ENCODE data around the gene BARHL1. TPM values are rescaled to one million over a fixed set of nuclear protein-coding genes. Genes with fewer than 3 reads are reported as not detected.
"Not testable (repeated sequence)": the region's sequence is repeated elsewhere in the genome, so short reads cannot be mapped to it uniquely, and the experiment has no call there.

BARHL1 gene
- total RNA-seq, 1 donor from 2014 or later = not detected

DNA sequence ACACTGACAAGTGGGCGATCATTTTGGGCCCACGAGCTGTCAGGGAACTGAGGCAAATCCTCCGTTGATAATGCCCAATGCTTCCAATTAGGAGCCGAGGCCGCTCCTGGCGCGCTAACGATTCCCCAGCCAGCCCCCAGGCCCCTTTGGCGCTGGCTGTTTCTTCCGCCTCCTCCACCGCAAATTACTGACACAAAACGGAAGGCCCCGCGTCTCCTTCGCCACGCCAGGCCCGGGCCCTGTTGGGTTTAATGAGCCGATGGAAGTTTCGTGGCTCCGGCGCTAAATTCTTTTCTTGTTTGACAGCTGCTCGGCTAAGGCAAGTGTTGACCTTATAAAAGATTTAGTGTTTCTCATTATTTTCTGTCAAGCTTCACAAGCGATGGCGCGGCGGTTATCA, 25.7 kb upstream of the BARHL1 start:
- DNase-seq = no peak

DNA sequence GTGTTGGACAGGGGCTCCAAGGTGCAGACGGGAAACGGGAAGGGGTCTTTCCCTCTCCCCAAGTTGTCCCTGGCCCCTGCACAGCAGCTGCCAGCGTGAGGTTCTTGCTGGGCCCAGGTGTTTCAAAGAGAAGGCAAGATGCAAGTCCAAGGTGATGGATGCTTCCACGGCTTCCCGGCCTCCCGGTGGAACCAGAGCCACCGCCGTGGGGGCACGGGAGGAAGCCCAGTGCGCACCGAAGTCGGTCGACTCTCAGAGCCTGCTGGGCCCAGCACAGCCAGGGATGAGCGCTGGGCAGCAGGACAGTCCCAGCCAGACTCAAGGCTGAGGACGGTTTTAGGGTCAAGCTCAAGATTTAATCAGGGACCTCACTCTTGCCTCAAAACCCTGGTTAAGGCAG, 25.2 kb upstream of the BARHL1 start:
- no peak for DNase-seq

DNA sequence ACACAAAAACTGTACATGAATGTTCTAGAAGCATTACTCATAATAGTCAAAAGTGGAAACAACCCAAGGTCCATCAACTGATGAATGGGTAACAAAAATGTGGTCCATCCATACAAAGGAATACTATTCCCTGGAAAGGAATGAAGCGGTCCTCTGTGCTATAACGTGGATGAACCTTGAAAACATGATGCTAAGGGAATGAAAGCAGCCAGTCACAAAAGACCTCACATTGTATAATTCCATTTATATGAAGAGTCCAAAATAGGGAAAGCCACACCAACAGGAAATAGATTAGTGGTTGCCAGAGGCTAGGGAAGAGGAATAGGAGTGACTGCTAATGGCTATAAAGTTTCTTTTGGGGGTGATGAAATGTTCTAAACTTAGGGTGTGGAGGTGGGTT, 22.7 kb upstream of the BARHL1 start:
- no peak for DNase-seq

DNA sequence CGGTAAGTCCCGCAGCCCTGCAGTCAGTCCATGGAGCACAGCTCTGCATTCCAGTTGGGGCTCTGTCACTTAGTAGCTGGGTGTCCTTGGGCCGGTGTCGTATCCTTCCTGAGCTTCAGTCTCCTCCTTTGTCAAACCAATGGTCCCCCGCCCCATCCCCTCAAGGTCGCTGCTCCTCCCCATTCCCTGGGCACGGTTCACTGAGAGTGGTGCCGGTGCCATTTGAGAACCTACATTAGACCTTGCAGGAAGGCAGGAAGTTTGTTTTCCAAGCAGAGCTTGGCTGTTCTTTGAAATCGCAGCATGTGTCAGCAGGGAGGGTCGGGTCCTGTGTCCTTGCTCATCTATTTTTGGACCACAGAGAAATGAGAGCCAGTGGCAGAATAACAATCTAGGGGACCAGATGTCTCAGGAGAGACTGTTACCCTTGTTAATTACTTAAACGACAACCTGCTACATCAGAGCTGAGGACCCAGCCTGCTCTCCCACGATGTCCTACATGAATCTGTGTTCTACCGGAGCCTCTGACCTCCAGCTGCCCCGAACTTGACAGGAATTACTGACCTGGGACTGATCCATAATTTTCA, 21.7 kb upstream of the BARHL1 start:
- peak; percentile 23 for DNase-seq

DNA sequence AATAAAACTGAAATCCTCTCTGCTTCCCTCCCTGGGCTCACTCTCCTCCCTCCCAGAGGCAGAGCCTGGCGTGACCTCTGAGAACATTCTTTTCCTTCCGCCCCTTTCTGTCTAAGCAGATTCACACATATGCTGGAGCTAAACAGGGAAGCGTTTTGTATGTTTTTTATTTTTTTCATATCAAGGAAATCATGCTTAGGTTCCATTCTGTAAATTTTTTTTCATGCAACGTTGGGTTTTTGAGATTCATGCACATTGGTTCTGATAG, 20.2 kb upstream of the BARHL1 start:
- DNase-seq = no peak

DNA sequence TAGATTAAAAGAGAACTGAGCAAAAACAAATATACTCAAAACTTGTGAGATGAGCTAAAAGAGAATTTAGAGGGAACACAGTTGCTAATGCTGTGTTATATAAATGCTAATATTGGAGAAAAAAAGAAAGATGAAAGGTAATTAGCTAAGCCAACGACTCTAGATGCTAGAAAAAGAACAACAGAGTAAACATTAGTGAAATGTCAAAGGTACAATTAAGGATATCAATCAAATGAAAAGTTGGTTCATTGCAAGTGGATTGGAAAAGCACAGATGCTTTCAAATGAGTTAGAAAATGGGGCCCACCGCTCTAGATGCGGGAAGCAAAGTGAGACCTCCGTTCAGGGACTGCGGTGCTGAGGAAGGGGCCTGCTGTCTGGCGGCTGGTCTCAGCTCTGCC, 17.9 kb upstream of the BARHL1 start:
- no peak for DNase-seq

DNA sequence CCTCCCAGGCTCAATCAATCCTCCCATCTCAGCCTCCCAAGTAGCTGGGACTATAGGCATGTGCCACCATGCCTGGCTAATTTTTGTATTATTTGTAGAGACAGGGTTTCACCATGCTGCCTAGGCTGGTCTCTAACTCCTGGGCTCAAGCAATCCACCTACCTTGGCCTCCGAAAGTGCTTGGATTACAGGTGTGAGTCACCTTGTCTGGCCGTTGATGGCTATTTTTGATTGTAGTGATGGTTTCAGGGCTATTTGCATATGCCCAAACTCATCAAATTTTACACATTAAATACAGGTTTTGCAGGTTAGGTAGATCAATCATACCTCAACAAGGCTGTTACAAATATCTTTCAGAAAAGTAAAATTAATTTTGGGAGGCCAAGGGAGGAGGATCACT, 13.6 kb upstream of the BARHL1 start:
- DNase-seq = not testable (repeated sequence)

DNA sequence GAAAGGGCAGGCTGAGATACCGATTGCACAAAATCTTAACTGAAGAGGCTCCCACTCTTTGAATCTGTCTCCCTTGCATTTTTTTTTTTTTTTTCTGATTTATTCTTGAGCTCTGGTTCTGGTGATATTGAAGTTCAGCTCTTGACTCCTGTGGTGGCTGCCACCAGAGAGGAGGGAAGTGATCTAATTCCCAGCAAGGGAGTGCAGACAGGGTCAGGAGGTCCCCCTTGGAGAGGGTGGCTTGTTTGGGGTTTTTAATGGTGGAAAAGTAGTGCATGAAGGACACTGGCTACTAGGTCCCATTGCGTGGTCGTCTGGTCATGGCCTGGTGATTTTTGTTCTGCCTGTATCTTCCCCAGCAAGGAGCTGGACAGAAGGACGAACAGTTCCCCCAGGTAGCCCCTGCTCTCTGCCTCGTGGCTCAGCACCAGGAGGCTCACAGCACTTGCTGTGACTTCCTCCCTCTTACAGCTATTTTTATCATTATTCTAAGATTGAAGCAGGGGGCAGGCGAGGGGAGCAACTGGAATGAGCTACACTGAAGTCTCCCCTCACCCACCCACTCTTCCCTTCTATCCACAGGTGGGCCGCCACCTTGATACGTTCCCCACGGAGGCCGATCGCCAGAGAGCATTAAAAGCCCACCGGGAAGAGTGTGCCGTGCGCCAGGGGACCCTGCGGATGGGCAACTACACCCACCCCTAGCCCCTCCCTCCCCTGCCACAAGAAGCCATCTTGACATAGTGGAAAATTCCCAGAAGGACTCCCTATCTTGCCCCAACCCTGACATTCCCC, 10.4 kb upstream of the BARHL1 start:
- DNase-seq = no peak

DNA sequence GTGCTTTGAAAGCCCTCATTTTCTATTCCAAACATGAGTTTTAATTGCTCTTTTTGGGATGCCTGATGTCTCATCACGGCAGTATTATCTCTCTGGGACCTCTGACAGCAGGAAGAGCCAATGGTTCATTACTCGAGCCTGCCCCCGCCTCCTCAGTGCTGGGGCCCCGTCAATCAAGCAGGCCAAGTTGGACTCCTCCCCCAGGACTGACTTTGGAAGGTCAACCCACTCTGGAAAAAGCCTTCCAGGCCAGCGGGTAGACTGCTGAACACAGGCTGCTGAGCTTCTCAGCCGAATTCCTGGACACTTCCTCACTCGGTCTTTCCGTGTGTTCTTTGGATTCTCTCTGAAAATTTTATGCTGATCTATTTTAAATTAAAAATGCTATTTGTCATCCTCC, 9.5 kb upstream of the BARHL1 start:
- DNase-seq = no peak

DNA sequence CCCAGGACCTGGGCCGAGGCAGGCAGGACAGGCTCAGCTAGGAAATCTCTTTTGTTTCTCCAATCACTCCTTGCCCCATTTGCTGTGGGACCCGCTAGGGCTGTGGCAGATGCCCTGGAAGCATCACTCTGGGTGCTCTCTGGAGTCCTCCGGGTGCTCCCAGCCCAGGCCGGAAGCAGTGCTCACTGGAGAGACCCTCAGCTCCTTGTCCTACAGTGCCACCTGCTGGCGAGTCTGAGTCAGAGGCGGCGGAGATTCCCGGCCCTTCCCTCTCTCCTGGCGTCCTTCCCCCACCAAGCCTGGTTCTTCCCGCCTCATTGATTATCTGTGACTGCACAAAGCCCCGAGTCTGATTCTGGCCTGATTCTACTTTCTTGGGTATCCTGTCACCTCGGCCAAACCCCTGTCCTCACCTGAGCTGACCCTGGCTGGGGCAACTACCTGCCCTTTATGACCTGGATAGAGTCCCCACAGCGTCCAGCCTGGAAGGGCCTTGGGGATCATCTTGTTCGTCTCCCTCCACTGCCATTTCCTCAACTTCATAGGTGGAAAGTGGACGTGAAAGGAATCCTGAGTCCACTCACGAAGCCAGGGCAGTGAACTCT, 7.3 kb upstream of the BARHL1 start:
- peak; percentile 80 for DNase-seq

DNA sequence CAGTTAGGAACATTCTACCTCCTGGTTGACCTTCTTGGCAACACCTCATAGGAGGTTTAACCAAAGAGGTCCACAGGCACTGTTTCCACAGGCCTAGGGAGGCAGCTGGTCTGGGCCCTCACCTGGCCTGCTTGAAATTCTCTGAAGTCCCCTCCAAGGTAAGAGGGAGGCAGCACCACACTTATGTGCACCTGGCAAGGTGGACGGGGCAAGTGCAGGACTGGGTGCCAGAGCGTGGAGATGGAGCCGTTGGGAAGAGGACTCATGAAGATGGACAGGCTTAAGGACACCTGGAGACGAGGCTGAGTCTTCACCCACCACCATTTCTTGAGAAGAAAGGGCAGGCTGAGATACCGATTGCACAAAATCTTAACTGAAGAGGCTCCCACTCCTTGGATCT, 6.6 kb upstream of the BARHL1 start:
- DNase-seq = no peak

DNA sequence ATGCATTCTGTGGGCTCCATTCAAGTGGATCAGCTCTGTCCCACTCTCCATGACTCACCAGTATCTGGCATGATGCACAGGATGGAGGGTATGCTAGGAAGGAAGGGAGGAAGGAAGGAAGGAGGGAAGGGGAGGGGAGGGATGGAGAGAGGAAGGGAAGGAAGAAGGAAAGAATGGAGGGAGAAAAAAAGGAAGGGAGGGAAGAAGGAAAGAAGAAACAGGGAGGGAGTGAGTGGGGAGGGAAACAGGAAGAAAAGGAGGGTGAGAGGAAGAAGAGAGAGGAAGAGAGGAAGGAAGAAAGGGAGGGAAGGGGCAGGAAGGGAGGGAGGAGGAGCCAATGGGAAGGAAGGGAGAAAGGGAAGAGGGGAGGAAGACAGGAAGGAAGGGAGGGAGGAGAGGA, 5.3 kb upstream of the BARHL1 start:
- DNase-seq = no peak

DNA sequence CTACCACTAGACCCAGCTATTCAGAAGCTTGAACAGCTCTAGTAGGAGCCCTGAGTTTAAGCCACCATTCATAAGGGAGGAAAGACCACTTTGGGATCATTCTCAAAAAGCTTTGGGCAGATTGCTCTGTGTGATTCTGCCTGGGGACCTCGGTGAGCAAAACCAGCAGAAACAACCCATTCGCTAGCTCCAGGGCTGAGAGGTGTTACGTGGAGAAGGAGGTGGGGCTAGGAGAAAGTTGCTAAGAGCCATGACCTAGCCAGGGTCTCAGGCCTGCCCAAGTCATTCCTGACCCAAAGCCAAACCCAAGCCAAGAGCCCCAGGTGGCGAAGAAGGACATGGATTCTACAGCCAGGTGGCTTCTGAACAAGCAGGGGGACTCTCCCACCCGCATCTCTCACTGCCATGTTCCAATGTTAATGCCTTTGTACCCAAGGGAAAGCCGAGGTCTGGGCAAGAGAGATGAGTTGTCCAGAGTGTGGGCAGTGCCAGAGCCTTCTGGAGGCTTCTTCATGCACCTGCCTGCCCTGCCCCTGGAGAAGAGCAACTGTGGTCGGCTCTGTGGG, 4.0 kb upstream of the BARHL1 start:
- no peak for DNase-seq

DNA sequence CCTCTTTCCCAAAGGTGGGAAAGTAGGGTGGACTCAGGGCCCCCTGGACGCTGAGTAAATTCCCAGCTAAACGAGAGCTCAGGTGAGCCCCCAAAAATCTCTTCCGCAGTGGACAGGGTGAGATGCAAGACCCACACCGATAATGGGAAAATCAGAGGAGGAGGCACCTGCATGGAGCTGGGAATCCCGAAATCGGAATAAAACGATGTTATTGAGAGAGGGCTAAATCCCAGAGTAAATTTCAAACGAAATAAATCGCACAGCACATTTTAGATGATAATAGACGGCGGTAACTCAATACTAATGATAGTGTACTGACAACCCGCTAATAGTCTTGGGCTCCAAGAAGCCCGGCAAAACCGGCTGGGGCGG, 3.0 kb upstream of the BARHL1 start:
- no peak for DNase-seq

DNA sequence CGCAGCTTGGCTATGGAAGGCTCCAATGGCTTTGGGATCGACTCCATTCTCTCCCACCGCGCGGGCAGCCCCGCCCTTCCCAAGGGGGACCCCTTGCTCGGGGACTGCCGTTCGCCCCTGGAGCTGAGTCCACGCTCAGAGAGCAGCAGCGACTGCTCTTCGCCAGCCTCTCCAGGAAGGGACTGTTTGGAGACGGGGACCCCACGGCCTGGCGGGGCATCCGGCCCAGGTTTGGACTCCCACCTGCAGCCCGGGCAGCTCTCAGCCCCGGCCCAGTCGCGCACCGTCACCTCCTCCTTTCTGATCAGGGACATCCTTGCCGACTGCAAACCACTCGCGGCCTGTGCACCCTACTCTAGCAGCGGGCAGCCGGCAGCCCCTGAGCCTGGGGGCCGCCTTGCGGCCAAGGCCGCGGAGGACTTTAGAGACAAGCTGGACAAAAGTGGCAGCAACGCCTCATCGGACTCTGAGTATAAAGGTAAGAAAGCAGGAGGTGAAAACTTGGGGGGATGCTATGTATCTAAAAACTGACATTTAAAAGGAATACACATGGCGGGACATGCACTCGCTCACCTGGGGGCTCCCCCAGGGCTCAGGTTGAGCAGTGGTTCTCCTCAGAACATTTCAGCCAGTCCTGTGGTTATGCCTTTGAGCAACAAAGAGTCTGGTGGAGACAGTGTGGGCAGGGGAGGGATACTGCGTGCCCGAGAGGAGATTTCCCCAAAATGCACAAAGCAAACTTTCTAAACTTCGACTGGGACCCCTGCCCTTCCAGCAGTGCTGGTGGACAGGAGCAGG, 579 bp downstream of the BARHL1 start:
- DNase-seq = no peak

DNA sequence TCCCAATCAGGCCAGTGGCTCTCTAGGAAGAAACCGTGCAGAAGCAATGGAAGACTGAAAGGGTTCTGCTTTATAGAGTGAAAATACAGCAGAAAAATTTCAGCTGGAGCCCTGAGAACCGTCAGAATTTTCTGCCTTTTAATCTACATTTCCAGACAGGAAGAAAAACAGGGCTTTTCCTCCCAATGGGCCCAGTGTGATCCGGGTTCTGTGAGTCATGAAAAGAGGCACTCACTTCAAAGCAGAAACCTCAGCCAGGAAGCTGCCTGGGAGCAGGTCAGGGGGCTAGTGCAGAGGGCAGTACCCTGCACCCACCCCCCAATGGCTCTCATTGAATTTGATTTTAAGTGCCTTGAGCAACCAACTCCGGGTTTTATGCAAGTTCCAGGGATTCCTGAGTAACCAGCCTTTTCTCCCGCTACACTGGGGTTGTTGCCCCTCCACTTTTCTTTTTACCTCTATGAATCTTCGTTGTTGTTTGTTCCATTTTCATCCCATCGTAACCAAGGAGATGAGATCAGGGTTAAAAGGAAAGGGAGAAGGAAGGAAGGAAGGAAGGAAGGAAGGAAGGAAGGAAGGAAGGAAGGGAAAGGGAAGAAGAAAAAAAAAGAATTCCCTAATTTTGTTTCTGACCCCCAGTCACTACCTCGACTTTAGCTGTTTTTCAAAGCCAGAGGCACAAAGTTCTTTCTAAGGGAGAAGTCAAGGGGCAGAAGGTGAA, 1.3 kb downstream of the BARHL1 start:
- DNase-seq = no peak

DNA sequence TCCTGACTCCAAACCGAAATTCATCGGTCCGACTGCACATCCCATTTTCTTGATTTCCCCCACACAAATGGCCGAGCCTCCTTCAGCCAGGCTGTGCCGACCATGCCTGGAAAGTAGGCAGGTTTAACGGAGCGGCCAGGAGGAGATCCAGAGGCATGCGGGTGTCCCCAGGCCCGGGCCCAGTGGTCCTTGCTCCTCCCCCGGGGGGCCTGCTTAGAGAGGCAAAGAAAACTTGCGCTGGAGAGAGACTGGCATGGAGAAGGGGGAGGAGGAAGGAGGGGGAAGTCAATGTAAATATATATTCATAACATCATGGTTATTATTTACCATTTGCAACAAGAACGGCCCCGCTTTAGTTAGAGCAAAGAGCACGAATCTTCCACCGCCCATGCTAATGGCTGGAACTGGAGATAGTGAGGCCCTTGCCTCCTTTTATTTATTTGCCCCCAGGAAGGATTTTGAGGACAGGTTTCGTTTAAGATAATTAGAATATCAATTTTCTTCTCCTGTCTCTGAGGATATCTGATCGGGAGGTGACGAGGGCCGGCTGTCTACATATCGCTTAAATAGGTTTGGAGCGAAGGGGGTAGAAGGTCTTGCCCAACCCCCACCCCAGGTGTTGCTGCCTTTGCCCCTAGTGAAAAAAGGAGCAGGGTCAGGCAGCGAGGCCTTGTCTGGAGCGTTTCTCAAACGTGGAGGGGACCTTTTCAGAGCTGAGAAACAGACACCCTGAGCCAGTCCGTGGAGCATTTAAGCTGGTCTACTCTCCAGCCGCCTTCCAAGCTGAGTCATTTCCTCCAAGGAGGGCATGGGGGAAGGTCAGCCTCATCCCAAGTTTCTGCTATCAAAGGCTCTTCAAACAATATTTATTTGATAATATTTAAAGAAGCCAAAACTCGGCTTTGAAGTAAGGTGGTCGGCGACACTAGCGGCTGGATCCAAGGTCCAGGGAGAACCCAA, 2.5 kb downstream of the BARHL1 start:
- no peak for DNase-seq

DNA sequence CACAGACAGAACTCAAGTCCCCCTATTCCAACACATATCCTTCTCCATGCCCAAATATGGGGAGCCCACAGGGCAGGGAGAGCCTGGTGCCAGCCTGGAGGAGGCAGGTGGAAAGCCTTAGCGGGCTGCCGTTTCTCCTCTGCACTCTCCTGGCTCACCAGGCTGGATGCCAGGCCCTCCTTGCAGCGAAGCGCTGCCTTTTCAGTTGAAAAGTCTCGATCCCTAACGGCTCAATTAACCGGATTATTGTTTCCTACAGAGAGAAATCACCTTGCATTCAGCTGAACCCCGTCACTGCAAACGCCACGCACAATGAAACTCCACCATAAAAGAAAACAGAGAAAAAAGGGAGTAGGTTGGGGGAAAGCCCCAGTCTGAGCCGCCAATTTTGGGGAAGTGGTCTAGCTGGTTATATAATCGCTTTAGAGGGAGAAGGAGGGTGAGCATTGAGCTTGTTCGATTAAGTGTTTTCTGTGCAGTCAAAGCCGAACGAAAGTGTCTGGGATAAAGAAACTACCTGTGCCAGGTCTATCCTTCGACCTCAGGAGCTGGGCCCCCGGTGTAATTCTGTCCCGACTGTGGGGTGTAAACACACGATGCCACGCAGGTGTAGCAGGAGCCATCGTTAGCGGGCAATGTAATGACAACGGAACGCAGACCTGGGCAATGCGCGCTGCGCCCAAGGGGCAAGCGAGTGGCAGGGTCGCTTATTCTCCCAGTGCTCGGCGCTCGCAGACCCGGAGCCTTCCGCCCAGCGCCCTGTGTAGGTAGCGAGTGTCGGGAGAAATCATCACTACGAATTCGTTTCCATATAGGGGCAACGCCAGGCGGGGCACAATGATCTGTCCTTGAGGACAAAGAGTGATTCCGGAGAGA, 3.8 kb downstream of the BARHL1 start:
- no peak for DNase-seq

DNA sequence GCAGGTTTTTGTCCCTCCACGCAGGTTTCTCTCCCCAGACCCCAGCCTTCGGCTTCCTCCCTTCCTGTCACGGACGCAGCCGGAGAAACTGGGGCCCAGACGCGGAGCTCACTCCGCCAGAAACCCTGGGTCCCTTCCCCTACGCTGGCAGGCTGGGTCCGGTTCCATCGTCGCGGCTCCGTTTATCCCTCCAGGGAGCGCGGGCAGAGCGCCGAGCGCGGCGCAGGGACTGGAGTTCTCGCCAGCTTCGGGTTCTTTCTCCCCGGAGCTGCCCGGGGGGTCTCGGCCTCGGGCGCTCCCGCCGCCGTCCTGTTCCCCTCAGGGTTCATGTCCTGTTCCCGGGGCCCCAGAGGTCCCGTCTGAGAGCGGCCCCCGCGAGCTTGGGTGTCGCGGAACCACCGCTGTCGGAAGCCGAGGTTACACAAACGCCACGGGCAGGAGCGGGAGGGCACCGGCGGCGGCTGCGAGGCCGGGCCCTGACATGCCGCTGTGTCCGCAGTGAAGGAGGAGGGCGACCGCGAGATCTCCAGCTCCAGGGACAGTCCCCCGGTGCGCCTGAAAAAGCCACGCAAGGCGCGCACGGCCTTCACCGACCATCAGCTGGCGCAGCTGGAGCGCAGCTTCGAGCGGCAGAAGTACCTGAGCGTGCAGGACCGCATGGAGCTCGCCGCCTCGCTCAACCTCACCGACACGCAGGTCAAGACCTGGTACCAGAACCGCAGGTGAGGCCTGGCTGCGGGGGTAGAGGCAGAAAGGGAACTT, 4.6 kb downstream of the BARHL1 start:
- no peak for DNase-seq

Measured in tongue (tissue), 2 donors.